Gastrocnemius medialis (tissue), 4 donors: ENCODE results near the gene ROR1. TPM values are rescaled to one million over a fixed set of nuclear protein-coding genes. Genes with fewer than 3 reads are reported as not detected.

ENCODE experiments used
- ATAC-seq, 2 donors: fragments of 150-250 bp; one replicate each; pipeline ENCODE4 v1.9.1; 2016
- DNase-seq, 2 donors: peaks; one replicate each; pipeline ENCODE4 v3.0.0-alpha.2; 2019
- H3K27ac ChIP-seq, 4 donors: fragments of 200-600 bp; sonication (generic); 1 replicate in 1 of 4; 2 replicates in 3 of 4; pipeline ENCODE4 v1.5.1; 2016 to 2018; ENCODE audit warnings: mild to moderate bottlenecking in 2 of 4, moderate library complexity in 1 of 4
- H3K27me3 ChIP-seq, 3 donors: fragments of 200-600 bp; sonication (generic) in 2 of 3; 1 replicate in 1 of 3; 2 replicates in 2 of 3; pipeline versions ENCODE4 v1.5.1 to v1.6.0; 2016 to 2019; ENCODE audit warnings: mild to moderate bottlenecking in 1 of 3, moderate library complexity in 1 of 3
- H3K36me3 ChIP-seq, 2 donors: fragments of 200-600 bp; sonication (generic) in 1 of 2; one replicate each; pipeline ENCODE4 v1.5.1; 2017 to 2018
- H3K4me1 ChIP-seq, 2 donors: fragments of 200-600 bp; sonication (generic) in 1 of 2; one replicate each; pipeline ENCODE4 v1.5.1; 2016 to 2017; ENCODE audit warnings: mild to moderate bottlenecking in 2 of 2
- H3K4me3 ChIP-seq, 4 donors: fragments of 200-600 bp; sonication (generic) in 3 of 4; 1 replicate in 1 of 4; 2 replicates in 3 of 4; pipeline ENCODE4 v1.5.1; 2016 to 2019; ENCODE audit warnings: mild to moderate bottlenecking in 2 of 4
- H3K9me3 ChIP-seq, 3 donors: fragments of 200-600 bp; sonication (generic) in 2 of 3; 1 replicate in 1 of 3; 2 replicates in 2 of 3; pipeline ENCODE4 v1.5.1; 2016 to 2019
- POLR2A ChIP-seq, 2 donors: fragments of 450-650 bp; IDR thresholded peaks; one replicate each; pipeline ENCODE4 v1.6.1; 2017; ENCODE audit warnings: antibody characterized with exemption in 2 of 2, mild to moderate bottlenecking in 2 of 2, moderate library complexity in 2 of 2
- in situ Hi-C, 4 donors: fragments of 200-750 bp; cut with MboI; loops; one replicate each; pipeline versions ENCODE4 v1.15.0 to v1.8.0; 2017; ENCODE audit warnings: low sequenced_read_pairs in 4 of 4
- intact Hi-C: fragments of 100-400 bp; cut with DNase I; formaldehyde crosslinking; loops from one replicate; pipeline ENCODE4 v1.15.1; 2023; ENCODE audit warnings: low total_unique reads
- total RNA-seq, 4 donors: library from RNA; depleted of rRNA; stranded (reverse); fragments of >200 nt; gene quantifications; one replicate each; pipeline versions ENCODE4 v1.1.0 to v1.2.3, GENCODE V29; 2016
- TF ChIP-seq, protein P1 (sequence below), 5 experiments: fragments of 450-650 bp in 3 of 5; fragments of 200-600 bp in 2 of 5; sonication (generic) in 2 of 5; IDR thresholded peaks in 4 of 5; conservative IDR thresholded peaks in 1 of 5; 1 replicate in 4 of 5; 2 replicates in 1 of 5; pipeline ENCODE4 v1.5.1; 2016 to 2019; ENCODE audit warnings: antibody characterized with exemption in 5 of 5, mild to moderate bottlenecking in 3 of 5, moderate library complexity in 3 of 5

Gene ROR1
- total RNA-seq, 4 donors from 2014 or later: 2.5 to 4.3 (median 3.6) TPM

DNA sequence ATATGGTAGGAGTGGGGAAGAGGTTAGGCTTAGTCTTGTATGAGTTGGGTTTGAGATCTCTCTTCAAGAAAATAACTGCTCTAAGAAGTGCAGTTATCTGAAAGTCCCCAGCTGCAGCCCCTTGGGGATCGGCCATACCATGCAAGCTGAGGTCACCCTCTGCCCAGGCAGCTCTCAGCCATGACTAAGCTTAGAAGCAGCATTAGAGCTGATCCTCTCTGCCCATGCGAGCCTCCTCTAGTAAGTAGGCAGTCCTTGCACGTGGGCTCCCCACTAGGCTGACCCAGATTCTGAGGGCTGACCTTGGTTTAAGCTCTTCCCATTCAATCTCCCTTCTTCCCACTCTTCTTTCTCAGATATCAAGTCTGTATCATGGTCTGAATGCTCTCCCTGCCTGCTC is 308.6 kb downstream of the ROR1 start:
- TF ChIP-seq, protein P1, sequence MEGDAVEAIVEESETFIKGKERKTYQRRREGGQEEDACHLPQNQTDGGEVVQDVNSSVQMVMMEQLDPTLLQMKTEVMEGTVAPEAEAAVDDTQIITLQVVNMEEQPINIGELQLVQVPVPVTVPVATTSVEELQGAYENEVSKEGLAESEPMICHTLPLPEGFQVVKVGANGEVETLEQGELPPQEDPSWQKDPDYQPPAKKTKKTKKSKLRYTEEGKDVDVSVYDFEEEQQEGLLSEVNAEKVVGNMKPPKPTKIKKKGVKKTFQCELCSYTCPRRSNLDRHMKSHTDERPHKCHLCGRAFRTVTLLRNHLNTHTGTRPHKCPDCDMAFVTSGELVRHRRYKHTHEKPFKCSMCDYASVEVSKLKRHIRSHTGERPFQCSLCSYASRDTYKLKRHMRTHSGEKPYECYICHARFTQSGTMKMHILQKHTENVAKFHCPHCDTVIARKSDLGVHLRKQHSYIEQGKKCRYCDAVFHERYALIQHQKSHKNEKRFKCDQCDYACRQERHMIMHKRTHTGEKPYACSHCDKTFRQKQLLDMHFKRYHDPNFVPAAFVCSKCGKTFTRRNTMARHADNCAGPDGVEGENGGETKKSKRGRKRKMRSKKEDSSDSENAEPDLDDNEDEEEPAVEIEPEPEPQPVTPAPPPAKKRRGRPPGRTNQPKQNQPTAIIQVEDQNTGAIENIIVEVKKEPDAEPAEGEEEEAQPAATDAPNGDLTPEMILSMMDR (IDR thresholded peaks at IDR 0.05 in 4 of 5, conservative IDR thresholded peaks at IDR 0.05 in 1 of 5): no peak
- TF ChIP-seq POLR2A (IDR thresholded peaks at IDR 0.05): no peak
- intact Hi-C loops (no loop called here), in situ Hi-C loops (no loop called here)
- Histone ChIP-seq H3K9me3 (no peaks in the 10 kb centered on the region), H3K4me3 (no peak overlapping the region), H3K36me3 (no peaks in the 10 kb centered on the region), H3K27me3 (no peaks in the 10 kb centered on the region), H3K27ac (no peak overlapping the region), H3K4me1 (no peaks in the 10 kb centered on the region)
- ATAC-seq: no peak
- no peak for DNase-seq

DNA sequence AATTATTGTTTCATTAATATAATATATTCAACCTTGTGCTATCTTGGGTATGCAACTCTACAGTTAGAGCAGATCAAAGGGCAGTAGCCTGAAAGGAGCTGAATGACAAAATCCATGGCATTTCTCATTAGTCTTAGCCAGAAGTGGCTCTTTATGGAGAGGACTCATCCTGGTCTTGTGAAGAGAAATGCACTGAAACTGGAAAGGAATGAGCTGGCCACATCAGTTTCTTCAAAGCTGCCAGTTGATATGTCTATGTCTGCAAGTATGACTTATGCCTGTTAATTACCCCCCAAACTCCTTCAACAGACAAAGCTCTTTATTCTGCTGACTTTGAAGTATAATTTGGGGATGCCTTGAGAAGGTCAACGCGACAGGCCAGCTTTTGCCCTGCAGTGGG is 310.6 kb downstream of the ROR1 start:
- in situ Hi-C loops: no loop called here
- intact Hi-C loops: no loop called here
- DNase-seq (no peak), ATAC-seq (no peak)
- TF ChIP-seq POLR2A (IDR thresholded peaks at IDR 0.05): no peak
- TF ChIP-seq, protein P1 (IDR thresholded peaks at IDR 0.05 in 4 of 5, conservative IDR thresholded peaks at IDR 0.05 in 1 of 5): no peak
- Histone ChIP-seq H3K4me1 (no peaks in the 10 kb centered on the region), H3K27me3 (no peaks in the 10 kb centered on the region), H3K27ac (no peak overlapping the region), H3K9me3 (no peaks in the 10 kb centered on the region), H3K4me3 (no peak overlapping the region), H3K36me3 (no peaks in the 10 kb centered on the region)

DNA sequence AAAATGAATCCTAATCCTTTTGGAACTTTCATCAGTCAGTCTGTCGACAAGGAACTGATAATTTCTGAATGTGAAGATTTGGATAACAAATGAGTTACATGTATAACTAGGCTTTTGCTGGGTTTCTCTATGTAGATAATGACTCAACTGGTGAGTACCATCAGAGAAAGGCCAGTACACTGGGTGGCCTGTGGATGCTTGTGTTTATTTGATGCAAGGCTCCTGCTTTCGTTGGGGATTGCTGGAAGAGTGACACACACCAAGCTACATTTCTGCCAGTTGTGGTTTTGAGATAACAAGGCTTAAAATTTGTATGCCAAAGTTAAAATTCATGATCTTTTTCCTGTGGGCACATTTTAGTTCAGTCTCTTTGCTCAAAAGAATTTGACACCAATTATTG is 314.0 kb downstream of the ROR1 start:
- no peak for TF ChIP-seq POLR2A (IDR thresholded peaks at IDR 0.05)
- TF ChIP-seq, protein P1 (IDR thresholded peaks at IDR 0.05 in 4 of 5, conservative IDR thresholded peaks at IDR 0.05 in 1 of 5): no peak
- H3K36me3 ChIP-seq: no peaks in the 10 kb centered on the region
- no peaks in the 10 kb centered on the region for H3K27me3 ChIP-seq
- intact Hi-C loops: no loop called here
- H3K9me3 ChIP-seq: no peaks in the 10 kb centered on the region
- H3K27ac ChIP-seq: no peak overlapping the region
- H3K4me3 ChIP-seq: no peak overlapping the region
- in situ Hi-C loops: no loop called here
- DNase-seq (no peak), ATAC-seq (no peak)
- no peaks in the 10 kb centered on the region for H3K4me1 ChIP-seq

DNA sequence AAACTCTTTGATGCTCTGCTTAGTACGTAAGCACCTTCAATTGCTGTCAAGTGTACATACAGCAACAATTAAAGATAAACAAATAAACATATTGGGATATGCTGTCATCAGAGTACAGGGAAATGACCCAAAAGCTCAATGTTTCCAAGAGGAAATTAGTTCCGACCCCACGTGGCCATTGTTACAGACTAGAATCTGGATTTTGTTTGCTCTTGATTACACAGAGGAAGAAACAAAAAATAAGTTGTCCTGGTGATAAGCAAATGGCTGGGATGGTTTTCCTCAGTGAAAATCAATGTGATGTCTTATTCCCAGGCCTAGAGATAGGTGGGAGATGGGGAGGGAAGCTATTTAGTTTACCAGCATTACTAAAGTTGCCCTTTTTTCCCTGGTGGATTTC is 316.6 kb downstream of the ROR1 start:
- intact Hi-C loops: no loop called here
- H3K27me3 ChIP-seq: no peaks in the 10 kb centered on the region
- TF ChIP-seq POLR2A (IDR thresholded peaks at IDR 0.05): no peak
- TF ChIP-seq, protein P1 (IDR thresholded peaks at IDR 0.05 in 4 of 5, conservative IDR thresholded peaks at IDR 0.05 in 1 of 5): no peak
- peaks cover 0 to 2% of the 10 kb centered on the region in 2 donors for H3K4me1 ChIP-seq
- no peak for ATAC-seq
- no peaks in the 10 kb centered on the region for H3K9me3 ChIP-seq
- no peak overlapping the region for H3K27ac ChIP-seq
- in situ Hi-C loops: no loop called here
- H3K36me3 ChIP-seq: no peaks in the 10 kb centered on the region
- no peak for DNase-seq
- H3K4me3 ChIP-seq: no peak overlapping the region

DNA sequence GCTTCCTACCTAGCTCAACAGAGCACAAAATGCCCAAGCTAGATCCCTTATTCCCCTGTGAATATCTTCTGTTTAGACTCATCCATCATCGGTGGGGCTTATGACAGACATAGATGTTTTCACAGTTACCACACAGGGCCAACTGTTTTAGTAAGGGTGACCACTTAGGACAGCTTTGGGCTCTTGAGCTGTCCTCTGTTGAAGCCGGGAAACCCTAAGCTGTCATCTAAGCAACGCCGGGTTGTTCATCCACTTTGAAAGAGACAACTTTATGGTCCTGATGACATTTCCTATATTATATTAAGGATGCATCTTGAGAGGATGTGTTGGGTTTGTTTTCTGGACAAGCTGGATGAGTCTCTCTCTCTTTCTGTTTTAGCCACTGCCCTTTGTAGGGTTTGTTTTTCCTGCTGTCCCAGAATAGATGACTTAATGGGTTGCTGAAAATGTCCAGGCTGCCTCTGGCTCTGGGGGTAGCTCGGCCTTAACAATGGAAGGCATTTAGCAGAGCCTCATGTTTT is 319.1 kb downstream of the ROR1 start:
- no peak overlapping the region for H3K27ac ChIP-seq
- DNase-seq (no peak), ATAC-seq (no peak)
- no peaks in the 10 kb centered on the region for H3K27me3 ChIP-seq
- TF ChIP-seq, protein P1 (IDR thresholded peaks at IDR 0.05 in 4 of 5, conservative IDR thresholded peaks at IDR 0.05 in 1 of 5): no peak
- no peak for TF ChIP-seq POLR2A (IDR thresholded peaks at IDR 0.05)
- intact Hi-C loops (no loop called here), in situ Hi-C loops (no loop called here)
- no peak overlapping the region for H3K4me3 ChIP-seq
- no peaks in the 10 kb centered on the region for H3K9me3 ChIP-seq
- H3K4me1 ChIP-seq: peaks cover 4 to 9% of the 10 kb centered on the region in 2 donors
- H3K36me3 ChIP-seq: no peaks in the 10 kb centered on the region
